ENCODE data around the gene TIGAR. TPM values are rescaled to one million over a fixed set of nuclear protein-coding genes. Genes with fewer than 3 reads are reported as not detected.

The TIGAR gene
- total RNA-seq, 1 donor from 2014 or later = 18.3 TPM

- H3K36me3 ChIP-seq (ENCODE audit: control insufficient read depth, insufficient read depth, low read length) = no peaks in the 10 kb centered on the region
- H3K27me3 ChIP-seq (ENCODE audit: control insufficient read depth, insufficient read depth, low read length) = peaks cover 2% of the 10 kb centered on the region
- no peak for DNase-seq (ENCODE audit: low read depth)
- H3K4me3 ChIP-seq (ENCODE audit: low read depth, low read length) = no peak overlapping the region
- no peak for TF ChIP-seq CTCF (IDR thresholded peaks at IDR 0.05; ENCODE audit: insufficient read depth, low read length, poor library complexity, severe bottlenecking)
Measured at GRCh38 chr12:4388662-4389061, 67.6 kb downstream of the TIGAR start.

- peaks cover 2% of the 10 kb centered on the region for H3K27me3 ChIP-seq (ENCODE audit: control insufficient read depth, insufficient read depth, low read length)
- TF ChIP-seq CTCF (IDR thresholded peaks at IDR 0.05; ENCODE audit: insufficient read depth, low read length, poor library complexity, severe bottlenecking) = no peak
- no peak overlapping the region for H3K4me3 ChIP-seq (ENCODE audit: low read depth, low read length)
- no peaks in the 10 kb centered on the region for H3K36me3 ChIP-seq (ENCODE audit: control insufficient read depth, insufficient read depth, low read length)
- no peak for DNase-seq (ENCODE audit: low read depth)
Measured at GRCh38 chr12:4392223-4392742, 71.3 kb downstream of the TIGAR start.

DNA sequence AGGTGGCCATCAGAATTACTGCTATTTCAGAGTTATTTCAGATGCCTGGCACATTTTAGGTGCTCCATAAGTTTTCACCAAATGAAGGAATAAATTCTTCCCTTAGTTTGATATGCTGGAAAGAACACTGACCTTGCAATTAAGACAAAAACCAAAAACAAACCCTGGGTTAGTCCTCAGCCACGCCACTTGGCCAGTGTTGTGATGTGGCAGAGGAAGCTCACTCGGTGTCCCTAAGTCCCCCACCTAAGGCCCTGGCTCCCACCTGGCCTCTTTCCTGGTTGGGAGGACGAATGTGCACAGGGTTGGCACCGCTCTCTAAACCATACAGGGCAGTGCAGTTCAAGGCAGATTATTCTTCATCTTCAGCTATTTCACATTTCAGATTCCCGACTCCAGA, 72.2 kb downstream of the TIGAR start:
- no peak for TF ChIP-seq CTCF (IDR thresholded peaks at IDR 0.05; ENCODE audit: insufficient read depth, low read length, poor library complexity, severe bottlenecking)
- Histone ChIP-seq H3K4me3 (ENCODE audit: low read depth, low read length) (no peak overlapping the region), H3K36me3 (ENCODE audit: control insufficient read depth, insufficient read depth, low read length) (no peaks in the 10 kb centered on the region), H3K27me3 (ENCODE audit: control insufficient read depth, insufficient read depth, low read length) (peaks cover 2% of the 10 kb centered on the region)
- no peak for DNase-seq (ENCODE audit: low read depth)

GRCh38 chr12:4395818-4396217, 74.8 kb downstream of the TIGAR start:
- H3K36me3 ChIP-seq (ENCODE audit: control insufficient read depth, insufficient read depth, low read length) = no peaks in the 10 kb centered on the region
- no peak overlapping the region for H3K4me3 ChIP-seq (ENCODE audit: low read depth, low read length)
- no peak for DNase-seq (ENCODE audit: low read depth)
- no peak for TF ChIP-seq CTCF (IDR thresholded peaks at IDR 0.05; ENCODE audit: insufficient read depth, low read length, poor library complexity, severe bottlenecking)
- peaks cover 2% of the 10 kb centered on the region for H3K27me3 ChIP-seq (ENCODE audit: control insufficient read depth, insufficient read depth, low read length)

GRCh38 chr12:4401117-4401516, 80.1 kb downstream of the TIGAR start:
- H3K36me3 ChIP-seq (ENCODE audit: control insufficient read depth, insufficient read depth, low read length) = no peaks in the 10 kb centered on the region
- TF ChIP-seq CTCF (IDR thresholded peaks at IDR 0.05; ENCODE audit: insufficient read depth, low read length, poor library complexity, severe bottlenecking) = no peak
- H3K4me3 ChIP-seq (ENCODE audit: low read depth, low read length) = no peak overlapping the region
- no peaks in the 10 kb centered on the region for H3K27me3 ChIP-seq (ENCODE audit: control insufficient read depth, insufficient read depth, low read length)
- DNase-seq (ENCODE audit: low read depth) = no peak

- TF ChIP-seq CTCF (IDR thresholded peaks at IDR 0.05; ENCODE audit: insufficient read depth, low read length, poor library complexity, severe bottlenecking) = no peak
- Histone ChIP-seq H3K36me3 (ENCODE audit: control insufficient read depth, insufficient read depth, low read length) (no peaks in the 10 kb centered on the region), H3K27me3 (ENCODE audit: control insufficient read depth, insufficient read depth, low read length) (no peaks in the 10 kb centered on the region), H3K4me3 (ENCODE audit: low read depth, low read length) (no peak overlapping the region)
- DNase-seq (ENCODE audit: low read depth) = no peak
Measured at GRCh38 chr12:4402996-4403395, 82.0 kb downstream of the TIGAR start.

All from kidney epithelial cell (primary cell).